ENCODE measurements around the gene ACOT11. TPM values are rescaled to one million over a fixed set of nuclear protein-coding genes. Genes with fewer than 3 reads are reported as not detected.

ACOT11 gene
- total RNA-seq, 2 experiments from 2014 or later = 0.53 to 0.55 TPM

- no peak for DNase-seq
- Mint-ChIP-seq H3K27ac (no peak overlapping the region), H3K9me3 (no peaks in the 10 kb centered on the region), H3K4me3 (peak overlapping the region; percentile 60), H3K27me3 (peaks cover 17% of the 10 kb centered on the region), H3K36me3 (ENCODE audit: low read depth) (no peaks in the 10 kb centered on the region), H3K4me1 (peaks cover 21% of the 10 kb centered on the region)
- POLR2A ChIA-PET = no interaction called here
- CTCF ChIA-PET = no interaction called here
Measured at GRCh38 chr1:54542962-54543539, 5.0 kb upstream of the ACOT11 start.

- H3K27ac Mint-ChIP-seq = no peak overlapping the region
- no peak for DNase-seq
- CTCF ChIA-PET = no interaction called here
- H3K4me3 Mint-ChIP-seq = no peak overlapping the region
- H3K9me3 Mint-ChIP-seq = no peaks in the 10 kb centered on the region
- POLR2A ChIA-PET = no interaction called here
- H3K4me1 Mint-ChIP-seq = peaks cover 21% of the 10 kb centered on the region
- peaks cover 17% of the 10 kb centered on the region for H3K27me3 Mint-ChIP-seq
- H3K36me3 Mint-ChIP-seq (ENCODE audit: low read depth) = no peaks in the 10 kb centered on the region
Measured at GRCh38 chr1:54543729-54544496, 4.1 kb upstream of the ACOT11 start.

GRCh38 chr1:54545916-54546635 lies 2.0 kb upstream of the ACOT11 start:
- ChIA-PET CTCF (no interaction called here), POLR2A (no interaction called here)
- H3K27ac Mint-ChIP-seq = no peak overlapping the region
- H3K4me1 Mint-ChIP-seq = peaks cover 17% of the 10 kb centered on the region
- H3K27me3 Mint-ChIP-seq = peaks cover 13% of the 10 kb centered on the region
- no peak overlapping the region for H3K4me3 Mint-ChIP-seq
- no peaks in the 10 kb centered on the region for H3K9me3 Mint-ChIP-seq
- no peaks in the 10 kb centered on the region for H3K36me3 Mint-ChIP-seq (ENCODE audit: low read depth)
- no peak for DNase-seq

DNA sequence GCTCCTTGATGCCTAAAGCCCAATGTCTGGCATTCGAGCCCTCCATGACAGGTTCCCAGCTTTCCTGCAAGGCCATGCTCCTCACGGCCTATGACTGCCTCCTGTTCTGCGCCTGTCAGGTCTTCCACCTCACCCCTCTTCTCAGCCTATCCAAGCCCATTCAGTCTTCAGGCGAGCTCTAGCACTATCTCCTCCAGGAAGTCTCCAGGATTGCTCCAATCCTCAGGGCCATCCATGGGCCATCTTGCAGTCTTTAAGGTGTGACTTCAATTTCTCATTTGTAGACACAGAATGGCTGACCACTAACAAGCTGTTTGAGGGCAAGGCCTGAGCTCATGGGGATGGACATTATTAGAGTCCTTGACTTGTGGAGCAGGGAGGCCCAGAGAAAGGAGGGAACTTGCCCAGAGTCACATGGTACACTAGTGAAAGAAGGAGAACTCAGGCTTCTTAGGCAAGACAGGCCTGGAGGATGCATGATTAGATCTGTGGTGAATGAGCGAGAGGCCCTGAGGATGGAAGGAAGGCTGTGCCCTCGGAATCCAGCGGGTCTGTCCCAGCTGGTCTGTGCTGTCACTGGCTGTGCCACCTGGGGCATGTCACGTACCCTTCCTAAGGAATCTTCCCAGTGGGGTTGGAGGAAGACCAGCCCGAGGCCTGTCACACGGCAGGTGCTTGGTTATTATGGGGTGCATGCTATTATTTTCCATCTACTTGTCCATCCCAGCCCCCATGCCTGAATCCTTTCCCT lies 1.2 kb upstream of the ACOT11 start:
- POLR2A ChIA-PET = no interaction called here
- no peak overlapping the region for H3K27ac Mint-ChIP-seq
- H3K27me3 Mint-ChIP-seq = peaks cover 12% of the 10 kb centered on the region
- no peaks in the 10 kb centered on the region for H3K9me3 Mint-ChIP-seq
- no peak for DNase-seq
- H3K36me3 Mint-ChIP-seq (ENCODE audit: low read depth) = no peaks in the 10 kb centered on the region
- H3K4me3 Mint-ChIP-seq = no peak overlapping the region
- H3K4me1 Mint-ChIP-seq = peaks cover 12% of the 10 kb centered on the region
- CTCF ChIA-PET = interaction anchor here (0.6 kb wide), 1 partner anchor 475 kb away, joined by 3 read pairs; no protein-coding TSS in a partner anchor

DNA sequence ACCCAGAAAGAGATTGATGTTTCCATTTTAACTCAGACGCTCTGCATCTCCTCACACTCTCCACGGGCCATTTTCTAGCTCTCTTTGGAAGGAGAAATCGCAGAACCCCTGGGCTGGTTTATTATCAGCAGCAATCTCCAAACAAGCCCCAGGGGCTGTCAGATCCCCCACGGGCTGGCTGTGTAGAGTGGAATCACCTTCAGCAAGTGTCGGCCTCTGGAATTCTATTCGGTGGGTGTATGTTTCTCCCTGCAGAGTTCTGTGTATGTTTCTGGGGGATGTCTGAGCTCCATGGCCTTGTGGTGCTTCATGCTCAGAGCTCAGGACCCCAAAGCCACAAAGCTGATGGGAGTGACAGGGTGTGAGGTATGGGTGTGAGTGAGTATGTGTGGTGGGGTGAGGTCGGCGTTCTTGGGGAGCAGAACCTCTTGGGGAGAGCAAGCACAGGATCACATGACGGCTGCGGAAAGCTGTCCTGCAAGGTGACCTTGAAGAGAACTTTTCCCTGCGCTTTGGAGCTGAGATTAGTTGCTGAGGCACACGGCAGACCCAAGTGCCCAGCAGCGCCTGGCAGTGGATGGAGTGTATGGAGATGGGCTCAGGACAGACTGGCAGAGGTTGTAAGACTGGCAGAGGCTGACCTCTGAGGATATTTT lies 489 bp downstream of the ACOT11 start:
- ChIA-PET POLR2A (no interaction called here), CTCF (no interaction called here)
- Mint-ChIP-seq H3K4me1 (no peaks in the 10 kb centered on the region), H3K27me3 (peaks cover 6% of the 10 kb centered on the region), H3K4me3 (no peak overlapping the region), H3K27ac (no peak overlapping the region), H3K9me3 (no peaks in the 10 kb centered on the region), H3K36me3 (ENCODE audit: low read depth) (no peaks in the 10 kb centered on the region)
- no peak for DNase-seq

DNA sequence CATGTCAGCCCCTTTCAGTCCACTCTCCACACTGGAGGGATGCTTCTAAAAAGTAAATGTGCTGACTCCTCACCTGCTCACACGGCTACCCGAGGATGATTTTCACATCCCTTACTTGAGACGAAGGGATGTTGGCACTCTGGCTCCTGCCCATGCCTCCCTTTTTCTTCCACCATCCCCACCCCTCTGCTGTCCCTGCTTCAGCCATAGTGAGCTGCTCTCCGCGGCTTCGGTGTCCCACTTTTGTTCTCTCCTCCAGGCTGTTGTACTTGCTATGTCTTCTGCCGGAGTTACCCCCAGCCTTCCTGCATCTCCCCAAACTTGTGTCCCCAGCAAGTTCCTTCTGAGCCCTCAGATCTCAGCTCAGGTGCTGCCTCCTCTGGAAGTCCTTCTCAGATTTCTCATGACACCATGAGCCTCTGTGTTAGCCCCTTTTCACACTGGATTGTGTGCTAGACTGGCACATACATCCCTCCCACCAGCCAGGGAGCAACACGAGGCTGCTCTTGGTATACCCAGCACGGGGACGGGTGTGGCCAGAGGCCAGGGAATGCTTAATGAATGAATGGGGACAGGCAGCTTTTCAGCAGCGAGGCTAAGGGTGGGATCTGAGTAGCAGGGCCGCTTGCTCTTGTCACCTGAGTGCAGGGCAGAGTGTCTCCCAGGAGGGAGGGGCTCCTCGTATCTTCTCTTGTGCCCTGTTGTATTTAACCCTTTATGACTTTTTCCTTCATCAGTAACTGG lies 1.3 kb downstream of the ACOT11 start:
- no peaks in the 10 kb centered on the region for H3K9me3 Mint-ChIP-seq
- ChIA-PET POLR2A (no interaction called here), CTCF (interaction anchor here (0.6 kb wide), 1 partner anchor 1375 kb away, joined by 6 read pairs; no protein-coding TSS in a partner anchor)
- H3K27ac Mint-ChIP-seq = no peak overlapping the region
- no peak overlapping the region for H3K4me3 Mint-ChIP-seq
- no peaks in the 10 kb centered on the region for H3K36me3 Mint-ChIP-seq (ENCODE audit: low read depth)
- H3K4me1 Mint-ChIP-seq = no peaks in the 10 kb centered on the region
- peaks cover 2% of the 10 kb centered on the region for H3K27me3 Mint-ChIP-seq
- DNase-seq = no peak

- no peak for DNase-seq
- Mint-ChIP-seq H3K4me3 (no peak overlapping the region), H3K36me3 (ENCODE audit: low read depth) (no peaks in the 10 kb centered on the region), H3K27me3 (peaks cover 2% of the 10 kb centered on the region), H3K4me1 (no peaks in the 10 kb centered on the region), H3K27ac (no peak overlapping the region), H3K9me3 (no peaks in the 10 kb centered on the region)
- ChIA-PET POLR2A (no interaction called here), CTCF (no interaction called here)
Measured at GRCh38 chr1:54551891-54552290, 3.9 kb downstream of the ACOT11 start.

- H3K36me3 Mint-ChIP-seq (ENCODE audit: low read depth) = no peaks in the 10 kb centered on the region
Measured at GRCh38 chr1:54553602-54554313, 5.7 kb downstream of the ACOT11 start.

GRCh38 chr1:54556110-54556509 lies 8.1 kb downstream of the ACOT11 start:
- Mint-ChIP-seq H3K4me3 (no peak overlapping the region), H3K27me3 (peaks cover 2% of the 10 kb centered on the region), H3K36me3 (ENCODE audit: low read depth) (no peaks in the 10 kb centered on the region), H3K4me1 (no peaks in the 10 kb centered on the region), H3K27ac (no peak overlapping the region), H3K9me3 (no peaks in the 10 kb centered on the region)
- CTCF ChIA-PET = interaction anchor here (0.6 kb wide), 1 partner anchor 372 kb away, joined by 3 read pairs; no protein-coding TSS in a partner anchor
- DNase-seq = no peak
- POLR2A ChIA-PET = no interaction called here

More at GRCh38 chr1:54553602-54554313, 5.7 kb downstream of the ACOT11 start:
- H3K4me1 Mint-ChIP-seq = no peaks in the 10 kb centered on the region
- H3K27ac Mint-ChIP-seq = no peak overlapping the region
- CTCF ChIA-PET = no interaction called here
- peaks cover 4% of the 10 kb centered on the region for H3K27me3 Mint-ChIP-seq
- H3K9me3 Mint-ChIP-seq = no peaks in the 10 kb centered on the region
- DNase-seq = no peak
- H3K4me3 Mint-ChIP-seq = no peak overlapping the region
- POLR2A ChIA-PET = interaction anchor here (0.6 kb wide), 1 partner anchor 109 kb away, joined by 3 read pairs; no protein-coding TSS in a partner anchor

DNA sequence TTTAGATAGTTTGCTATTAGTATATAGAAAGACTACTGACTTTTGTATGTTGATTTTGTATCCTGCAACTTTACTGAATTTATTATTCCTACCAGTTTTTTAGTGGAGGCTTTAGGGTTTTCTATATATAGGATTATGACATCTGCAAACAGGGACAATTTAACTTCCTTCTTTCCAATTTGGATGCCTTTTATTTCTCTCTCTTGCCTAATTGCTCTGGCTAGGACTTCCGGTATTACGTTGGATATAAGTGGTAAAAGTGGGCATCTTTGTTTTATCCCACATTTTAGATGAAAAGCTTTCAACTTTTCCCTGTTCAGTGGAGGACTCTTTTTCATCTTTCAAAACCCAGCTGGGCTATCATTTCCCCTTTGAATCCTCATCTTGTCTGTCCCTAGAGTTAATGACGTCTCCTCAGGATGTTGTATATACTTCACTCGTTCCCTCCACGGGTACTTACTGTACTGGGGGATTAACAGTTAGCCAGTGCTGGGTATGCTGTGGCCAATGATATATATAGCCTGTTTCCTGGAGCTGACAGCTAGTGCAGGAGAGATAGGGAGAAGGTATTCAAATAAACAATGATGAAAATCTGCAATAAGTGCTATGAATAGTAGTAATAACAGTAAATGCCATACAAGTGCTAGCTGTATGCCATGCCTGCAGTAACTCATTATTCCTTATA lies 9.8 kb downstream of the ACOT11 start:
- peak; percentile 0 for DNase-seq
- POLR2A ChIA-PET = no interaction called here
- no peaks in the 10 kb centered on the region for H3K4me1 Mint-ChIP-seq
- H3K4me3 Mint-ChIP-seq = no peak overlapping the region
- H3K27me3 Mint-ChIP-seq = peaks cover 2% of the 10 kb centered on the region
- H3K9me3 Mint-ChIP-seq = no peaks in the 10 kb centered on the region
- no peak overlapping the region for H3K27ac Mint-ChIP-seq
- CTCF ChIA-PET = no interaction called here
- H3K36me3 Mint-ChIP-seq (ENCODE audit: low read depth) = no peaks in the 10 kb centered on the region

DNA sequence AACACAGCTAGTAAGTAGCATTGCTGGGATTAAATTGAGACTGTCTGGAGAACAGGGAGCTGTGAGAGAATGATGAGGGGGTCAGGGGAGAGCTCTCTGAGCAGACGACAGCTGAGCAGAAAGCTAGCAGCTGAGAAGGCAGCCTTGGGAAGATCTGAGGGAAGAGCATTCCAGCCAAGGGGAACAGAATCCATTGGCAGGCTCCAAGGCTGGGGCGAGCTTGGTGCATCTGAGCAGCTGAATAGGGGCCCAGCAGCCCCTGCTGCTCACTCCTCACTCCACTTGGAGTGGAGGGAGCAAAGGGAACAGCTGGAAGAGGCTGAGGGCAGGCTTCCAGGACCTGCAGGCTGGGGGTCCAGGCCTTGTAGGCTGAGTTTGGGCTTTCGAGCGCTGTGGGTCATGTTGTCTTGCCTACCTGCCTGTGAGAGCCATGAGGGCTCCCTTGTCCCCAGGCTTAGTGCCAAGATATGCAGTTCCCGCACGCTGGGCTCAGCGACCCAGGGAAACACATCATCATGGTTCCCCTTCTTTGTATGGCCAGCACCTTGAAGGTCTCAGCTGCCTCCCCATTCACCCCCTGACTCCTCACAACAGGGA lies 10.5 kb downstream of the ACOT11 start:
- no peaks in the 10 kb centered on the region for H3K9me3 Mint-ChIP-seq
- H3K36me3 Mint-ChIP-seq (ENCODE audit: low read depth) = no peaks in the 10 kb centered on the region
- H3K4me3 Mint-ChIP-seq = no peak overlapping the region
- H3K27ac Mint-ChIP-seq = no peak overlapping the region
- H3K27me3 Mint-ChIP-seq = peaks cover 2% of the 10 kb centered on the region
- CTCF ChIA-PET = no interaction called here
- POLR2A ChIA-PET = no interaction called here
- H3K4me1 Mint-ChIP-seq = no peaks in the 10 kb centered on the region
- DNase-seq = peak; percentile 6

Measured in activated CD4-positive, alpha-beta memory T cell treated with anti-CD3 and anti-CD28 coated beads, Interleukin-2, amount 10 ng/mL, durations not matched to agents 7 days and 5 days (primary cell).